Metanephros (tissue), 2 donors: Measurements from ENCODE around the gene TAAR9. TPM values are rescaled to one million over a fixed set of nuclear protein-coding genes. Genes with fewer than 3 reads are reported as not detected.

ENCODE experiments used
- small RNA-seq: library from RNA; depleted of rRNA; stranded (forward); fragments of <200 nt; gene quantifications from one replicate; pipeline ENCODE3, GENCODE V24; 2014; ENCODE audit warnings: low replicate concordance
- total RNA-seq: library from RNA; depleted of rRNA; stranded (reverse); fragments of >200 nt; gene quantifications from one replicate; pipeline ENCODE4 v1.2.3, GENCODE V29; 2014

The TAAR9 gene
- not detected for total RNA-seq

GRCh38 chr6:132537977-132538376 is at the start of gene TAAR9:
Gene TAAR9 (plus strand): TSS chr6:132538277. CDS start chr6:132538290, 13 bp downstream.

GRCh38 chr6:132512638-132513632 is 25.1 kb upstream of the TAAR9 start, which contains the start of gene STX7:
Gene STX7 (minus strand): TSS chr6:132513116. CDS start chr6:132503530, 9,586 bp downstream.

GRCh38 chr6:132552372-132552771 is 14.3 kb downstream of the TAAR9 start, which contains the start of gene TAAR8:
Gene TAAR8 (plus strand): TSS chr6:132552672. CDS start chr6:132552693, 21 bp downstream.

GRCh38 chr6:132570221-132570777 is 32.2 kb downstream of the TAAR9 start, which contains the start of gene TAAR6:
Gene TAAR6 (plus strand): TSS chr6:132570322. CDS start chr6:132570322, 0 bp downstream.

Small RNA genes lying within 50 kb of the gene (small RNA-seq; reads per million reads assigned to genes)
- gene TAAR7P: not detected

Other genes starting within 250 kb of the TAAR9 start
- gene MOXD1, start 136.8 kb upstream of the TAAR9 start, total RNA-seq: 209 TPM
- 65.6 TPM for gene STX7, start 25.2 kb upstream of the TAAR9 start, total RNA-seq
- gene TAAR8, start 14.4 kb downstream of the TAAR9 start, total RNA-seq: not detected
- gene TAAR6, start 32.0 kb downstream of the TAAR9 start, total RNA-seq: not detected
- gene TAAR5, start 51.5 kb downstream of the TAAR9 start, total RNA-seq: not detected
- gene TAAR2, start 86.0 kb downstream of the TAAR9 start, total RNA-seq: not detected
- not detected for gene TAAR1, start 120.9 kb downstream of the TAAR9 start, total RNA-seq
- gene VNN1, start 175.8 kb downstream of the TAAR9 start, total RNA-seq: 0.35 TPM
- 23.5 TPM for gene VNN2, start 219.6 kb downstream of the TAAR9 start, total RNA-seq